Upper lobe of right lung (tissue), 1 donor: ENCODE results near the gene TPX2. TPM values are rescaled to one million over a fixed set of nuclear protein-coding genes. Genes with fewer than 3 reads are reported as not detected.

Source experiments
- ATAC-seq: fragments of 200-7000 bp; cut with Tn5 transposase; one replicate; pipeline ENCODE4 v1.9.1; 2020; ENCODE audit warnings: mild to moderate bottlenecking, moderate library complexity
- DNase-seq: peaks from one replicate; pipeline ENCODE4 v3.0.0-alpha.2; 2020
- H3K27ac ChIP-seq: fragments of 200-600 bp; one replicate; pipeline ENCODE4 v1.8.0; 2022
- H3K27me3 ChIP-seq: fragments of 200-600 bp; one replicate; pipeline ENCODE4 v1.8.0; 2022; ENCODE audit warnings: mild to moderate bottlenecking
- H3K36me3 ChIP-seq: fragments of 200-600 bp; one replicate; pipeline ENCODE4 v1.8.0; 2022
- H3K4me1 ChIP-seq: fragments of 200-600 bp; one replicate; pipeline ENCODE4 v1.8.0; 2022
- H3K4me3 ChIP-seq: fragments of 200-600 bp; one replicate; pipeline ENCODE4 v1.8.0; 2022; ENCODE audit warnings: mild to moderate bottlenecking
- H3K9me3 ChIP-seq: fragments of 200-600 bp; one replicate; pipeline ENCODE4 v1.8.0; 2022
- intact Hi-C: fragments of 100-400 bp; cut with DNase I; formaldehyde crosslinking; loops from one replicate; pipeline ENCODE4 v1.11.0; 2022
- total RNA-seq: library from RNA; stranded (reverse); fragmentation: NEBNext Ultra II Directional; extraction: Animal tissue kit (Norgen Biotek cat#: 25700); gene quantifications from one replicate; pipeline ENCODE4 v1.2.1, GENCODE V29; 2021
- TF ChIP-seq, protein P1 (sequence below): fragments of 200-600 bp; IDR thresholded peaks from one replicate; pipeline ENCODE4 v1.8.0; 2022; ENCODE audit warnings: antibody characterized with exemption
- donor health status: DM: no; HTN: yes; CAD: no; lungs with severe emphysema.

Gene TPX2
- total RNA-seq, 1 donor from 2014 or later: 1.6 TPM

DNA sequence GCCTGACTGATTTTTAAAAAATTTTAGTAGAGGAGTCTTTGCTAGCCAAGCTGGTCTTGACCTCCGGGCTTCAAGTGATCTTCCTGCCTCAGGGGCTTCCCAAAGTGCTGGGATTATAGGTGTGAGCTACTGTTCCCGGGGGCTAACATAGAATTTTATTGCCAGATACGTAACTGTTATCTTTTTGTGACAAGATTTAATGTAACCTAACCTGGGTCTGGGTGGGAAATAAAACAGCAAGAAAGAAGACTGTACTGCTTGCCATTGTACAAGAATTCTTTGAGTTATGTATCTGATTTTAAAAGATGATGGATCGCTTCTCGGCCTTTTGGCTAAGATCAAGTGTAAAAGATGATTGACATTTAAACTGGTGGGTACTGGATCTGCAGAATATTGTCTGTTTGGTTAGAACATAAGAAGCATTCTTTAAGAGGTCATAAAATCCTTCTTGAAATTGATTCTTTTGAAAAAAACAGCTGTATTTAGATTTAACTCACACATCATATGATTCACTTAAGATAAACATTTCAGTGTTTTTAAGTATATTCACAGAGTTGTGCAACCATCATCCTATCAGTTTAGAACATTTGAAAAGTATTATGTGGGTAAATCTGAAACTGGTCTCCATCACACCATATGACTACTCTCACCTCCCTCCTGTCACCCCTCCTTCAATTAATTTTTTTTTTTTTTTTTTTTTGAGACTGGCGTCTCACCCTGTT lies 21.6 kb downstream of the TPX2 start:
- TF ChIP-seq, protein P1, sequence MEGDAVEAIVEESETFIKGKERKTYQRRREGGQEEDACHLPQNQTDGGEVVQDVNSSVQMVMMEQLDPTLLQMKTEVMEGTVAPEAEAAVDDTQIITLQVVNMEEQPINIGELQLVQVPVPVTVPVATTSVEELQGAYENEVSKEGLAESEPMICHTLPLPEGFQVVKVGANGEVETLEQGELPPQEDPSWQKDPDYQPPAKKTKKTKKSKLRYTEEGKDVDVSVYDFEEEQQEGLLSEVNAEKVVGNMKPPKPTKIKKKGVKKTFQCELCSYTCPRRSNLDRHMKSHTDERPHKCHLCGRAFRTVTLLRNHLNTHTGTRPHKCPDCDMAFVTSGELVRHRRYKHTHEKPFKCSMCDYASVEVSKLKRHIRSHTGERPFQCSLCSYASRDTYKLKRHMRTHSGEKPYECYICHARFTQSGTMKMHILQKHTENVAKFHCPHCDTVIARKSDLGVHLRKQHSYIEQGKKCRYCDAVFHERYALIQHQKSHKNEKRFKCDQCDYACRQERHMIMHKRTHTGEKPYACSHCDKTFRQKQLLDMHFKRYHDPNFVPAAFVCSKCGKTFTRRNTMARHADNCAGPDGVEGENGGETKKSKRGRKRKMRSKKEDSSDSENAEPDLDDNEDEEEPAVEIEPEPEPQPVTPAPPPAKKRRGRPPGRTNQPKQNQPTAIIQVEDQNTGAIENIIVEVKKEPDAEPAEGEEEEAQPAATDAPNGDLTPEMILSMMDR: no peak
- intact Hi-C loops: no loop called here
- no peaks in the 10 kb centered on the region for H3K27me3 ChIP-seq

GRCh38 chr20:31764641-31765305 lies 25.7 kb downstream of the TPX2 start:
- no peaks in the 10 kb centered on the region for H3K9me3 ChIP-seq
- intact Hi-C loops: no loop called here
- no peaks in the 10 kb centered on the region for H3K27me3 ChIP-seq
- TF ChIP-seq, protein P1: no peak
- H3K36me3 ChIP-seq: no peaks in the 10 kb centered on the region
- H3K4me3 ChIP-seq: no peak overlapping the region
- DNase-seq (no peak), ATAC-seq (no peak)
- H3K27ac ChIP-seq: no peak overlapping the region
- no peaks in the 10 kb centered on the region for H3K4me1 ChIP-seq

More for the DNA sequence above, 21.6 kb downstream of the TPX2 start:
- H3K4me3 ChIP-seq: no peak overlapping the region
- H3K4me1 ChIP-seq: no peaks in the 10 kb centered on the region
- H3K36me3 ChIP-seq: no peaks in the 10 kb centered on the region
- no peak for DNase-seq
- H3K27ac ChIP-seq: no peak overlapping the region
- no peak for ATAC-seq
- H3K9me3 ChIP-seq: no peaks in the 10 kb centered on the region

- Histone ChIP-seq H3K27ac (no peak overlapping the region), H3K4me3 (no peak overlapping the region), H3K36me3 (no peaks in the 10 kb centered on the region), H3K27me3 (no peaks in the 10 kb centered on the region), H3K4me1 (no peaks in the 10 kb centered on the region), H3K9me3 (no peaks in the 10 kb centered on the region)
- ATAC-seq: no peak
- intact Hi-C loops: no loop called here
- TF ChIP-seq, protein P1: no peak
- no peak for DNase-seq
Measured at GRCh38 chr20:31767805-31768204, 28.7 kb downstream of the TPX2 start.

DNA sequence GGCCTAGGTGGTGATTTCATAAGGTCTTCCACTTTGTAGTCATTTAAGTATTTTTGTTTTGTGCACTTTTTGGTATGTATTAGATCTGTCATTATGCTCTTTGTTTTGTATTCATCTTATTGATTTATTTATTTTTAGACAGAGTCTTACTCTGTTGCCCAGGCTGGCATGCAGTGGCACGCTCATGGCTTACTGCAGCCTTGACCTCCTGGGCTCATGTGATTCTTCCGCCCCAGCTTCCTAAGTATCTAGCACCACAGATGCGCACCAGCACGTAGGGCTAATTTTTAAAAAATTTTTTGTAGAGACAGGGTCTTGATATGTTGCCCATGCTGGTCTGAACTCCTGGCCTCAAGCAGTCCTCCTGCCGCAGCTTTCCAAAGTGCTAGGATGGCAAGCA lies 30.6 kb downstream of the TPX2 start:
- no peaks in the 10 kb centered on the region for H3K36me3 ChIP-seq
- H3K9me3 ChIP-seq: no peaks in the 10 kb centered on the region
- no peak overlapping the region for H3K4me3 ChIP-seq
- no peaks in the 10 kb centered on the region for H3K4me1 ChIP-seq
- H3K27ac ChIP-seq: no peak overlapping the region
- TF ChIP-seq, protein P1: no peak
- intact Hi-C loops: no loop called here
- no peaks in the 10 kb centered on the region for H3K27me3 ChIP-seq
- ATAC-seq: no peak
- no peak for DNase-seq

- H3K36me3 ChIP-seq: no peaks in the 10 kb centered on the region
- H3K9me3 ChIP-seq: no peaks in the 10 kb centered on the region
- H3K27ac ChIP-seq: no peak overlapping the region
- TF ChIP-seq, protein P1: no peak
- H3K4me3 ChIP-seq: no peak overlapping the region
- intact Hi-C loops: no loop called here
- DNase-seq (no peak), ATAC-seq (no peak)
- no peaks in the 10 kb centered on the region for H3K4me1 ChIP-seq
- no peaks in the 10 kb centered on the region for H3K27me3 ChIP-seq
Measured at GRCh38 chr20:31770243-31770642, 31.2 kb downstream of the TPX2 start.
